ENCODE measurements around the gene MRPL12. TPM values are rescaled to one million over a fixed set of nuclear protein-coding genes. Genes with fewer than 3 reads are reported as not detected.

MRPL12 gene
- total RNA-seq (24.5 and 37.0 TPM in 2 replicates), polyA plus RNA-seq (94.6 and 96.1 TPM in 2 replicates)

- peak within 1 kb of the TSS; percentile 82 for H2AFZ ChIP-seq
- no peaks in the 10 kb centered on the region for H3K36me3 ChIP-seq (replicated peaks; ENCODE audit: insufficient read depth, low read depth)
- DNase-seq (ENCODE audit: low spot score): peak; percentile 98
- H3K27ac ChIP-seq: peak within 1 kb of the TSS; percentile 97
- H4K20me1 ChIP-seq (ENCODE audit: insufficient read depth, poor library complexity, severe bottlenecking): peaks cover 13% of the 10 kb centered on the region
- H3K27me3 ChIP-seq: no peaks in the 10 kb centered on the region
- peaks cover 70% of the 10 kb centered on the region for H3K79me2 ChIP-seq
- under 1% methylated on average over 69 of the region's 102 CpGs for WGBS (ENCODE audit: low lambda C conversion rate, missing lambda C conversion rate)
- H3K4me3 ChIP-seq: peak within 1 kb of the TSS; percentile 88
- TF ChIP-seq CTCF (IDR thresholded peaks at IDR 0.05; ENCODE audit: poor library complexity) (no peak), EZH2phosphoT487 (IDR thresholded peaks at IDR 0.05; ENCODE audit: low read depth, severe bottlenecking, unreplicated experiment) (no peak)
- H3K9me2 ChIP-seq (replicated peaks; ENCODE audit: insufficient read depth): no peaks in the 10 kb centered on the region
- H3K4me1 ChIP-seq (ENCODE audit: insufficient read depth): peaks cover 18% of the 10 kb centered on the region
- no peaks in the 10 kb centered on the region for H3K9me3 ChIP-seq (ENCODE audit: low read depth)
- peak within 1 kb of the TSS; percentile 94 for H3K4me2 ChIP-seq
Measured at GRCh38 chr17:81702934-81703746, at the start of gene MRPL12. MRPL12 (plus strand) TSS chr17:81703367; CDS start chr17:81703502, 135 bp downstream.

GRCh38 chr17:81655378-81656117 is 47.6 kb upstream of the MRPL12 start:
- Histone ChIP-seq H3K27ac (no peak overlapping the region), H3K9me2 (replicated peaks; ENCODE audit: insufficient read depth) (no peaks in the 10 kb centered on the region), H4K20me1 (ENCODE audit: insufficient read depth, poor library complexity, severe bottlenecking) (no peaks in the 10 kb centered on the region), H2AFZ (no peak overlapping the region), H3K27me3 (no peaks in the 10 kb centered on the region), H3K4me2 (no peak overlapping the region), H3K9me3 (ENCODE audit: low read depth) (no peaks in the 10 kb centered on the region), H3K79me2 (no peaks in the 10 kb centered on the region), H3K36me3 (replicated peaks; ENCODE audit: insufficient read depth, low read depth) (no peaks in the 10 kb centered on the region), H3K4me3 (no peak overlapping the region), H3K4me1 (ENCODE audit: insufficient read depth) (no peaks in the 10 kb centered on the region)
- 88% methylated on average over 18 of the region's 18 CpGs for WGBS (ENCODE audit: low lambda C conversion rate, missing lambda C conversion rate)
- no peak for TF ChIP-seq CTCF (IDR thresholded peaks at IDR 0.05; ENCODE audit: poor library complexity)
- no peak for TF ChIP-seq EZH2 (IDR thresholded peaks at IDR 0.05; ENCODE audit: borderline replicate concordance)
- TF ChIP-seq EZH2phosphoT487 (IDR thresholded peaks at IDR 0.05; ENCODE audit: low read depth, severe bottlenecking, unreplicated experiment): no peak
- no peak for DNase-seq (ENCODE audit: low spot score)

- 88% methylated on average over 15 of the region's 15 CpGs for WGBS (ENCODE audit: low lambda C conversion rate, missing lambda C conversion rate)
Measured at GRCh38 chr17:81656118-81656743, 46.9 kb upstream of the MRPL12 start, which contains the start of gene PDE6G. PDE6G (minus strand) TSS chr17:81656542; CDS start chr17:81653305, 3,237 bp downstream.

More at GRCh38 chr17:81656118-81656743, 46.9 kb upstream of the MRPL12 start, which contains the start of gene PDE6G:
- Histone ChIP-seq H2AFZ (no peak within 1 kb of the TSS), H3K9me2 (replicated peaks; ENCODE audit: insufficient read depth) (no peaks in the 10 kb centered on the region), H3K27me3 (no peaks in the 10 kb centered on the region), H3K4me1 (ENCODE audit: insufficient read depth) (no peaks in the 10 kb centered on the region), H3K9me3 (ENCODE audit: low read depth) (no peaks in the 10 kb centered on the region), H3K27ac (no peak within 1 kb of the TSS), H3K79me2 (no peaks in the 10 kb centered on the region), H4K20me1 (ENCODE audit: insufficient read depth, poor library complexity, severe bottlenecking) (no peaks in the 10 kb centered on the region), H3K4me3 (no peak within 1 kb of the TSS), H3K4me2 (no peak within 1 kb of the TSS), H3K36me3 (replicated peaks; ENCODE audit: insufficient read depth, low read depth) (no peaks in the 10 kb centered on the region)
- no peak for DNase-seq (ENCODE audit: low spot score)
- no peak for TF ChIP-seq CTCF (IDR thresholded peaks at IDR 0.05; ENCODE audit: poor library complexity)
- no peak for TF ChIP-seq EZH2 (IDR thresholded peaks at IDR 0.05; ENCODE audit: borderline replicate concordance)
- TF ChIP-seq EZH2phosphoT487 (IDR thresholded peaks at IDR 0.05; ENCODE audit: low read depth, severe bottlenecking, unreplicated experiment): no peak

Measured in hepatocyte (in vitro differentiated cells).